ENCODE data around the gene SLC10A2.

SLC10A2 gene

DNA sequence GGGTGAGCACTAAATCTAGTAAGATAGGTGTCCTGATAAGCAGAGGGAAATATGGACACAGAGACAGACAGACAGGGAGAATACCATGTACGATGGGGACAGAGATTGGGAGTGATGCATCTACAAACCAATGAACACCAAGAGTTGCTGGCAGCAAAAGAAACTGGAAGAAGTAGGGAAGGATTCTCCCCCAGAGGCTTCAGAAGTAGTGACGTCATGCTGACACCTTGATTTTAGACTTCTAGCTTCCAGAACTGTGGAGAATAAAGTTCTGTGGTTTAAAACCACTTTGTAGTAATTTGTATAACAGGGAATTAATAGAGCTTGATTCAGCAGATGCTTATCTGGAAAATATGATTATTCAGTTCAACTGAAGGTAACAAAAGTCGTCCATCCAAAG is 66.1 kb downstream of the SLC10A2 start:
- TF ChIP-seq CTCF (conservative IDR thresholded peaks at IDR 0.05; ENCODE audit: low read depth, low read length) = no peak
- no peak overlapping the region for H3K4me3 ChIP-seq (ENCODE audit: low read depth, low read length)
- no peak for DNase-seq (ENCODE audit: low read depth)

GRCh38 chr13:102999499-102999898 is 66.7 kb downstream of the SLC10A2 start:
- no peak for TF ChIP-seq CTCF (conservative IDR thresholded peaks at IDR 0.05; ENCODE audit: low read depth, low read length)
- DNase-seq (ENCODE audit: low read depth) = no peak
- H3K4me3 ChIP-seq (ENCODE audit: low read depth, low read length) = no peak overlapping the region

Data from choroid plexus epithelial cell (primary cell).